GM12891 (cell line): Measurements from ENCODE around the gene ATP8A2.

Source experiments
- PAX5 ChIP-seq: IDR thresholded peaks from 2 replicates; pipeline ENCODE4 v1.6.1; 2011; ENCODE audit warnings: low read length, moderate library complexity, mild to moderate bottlenecking; ENCODE audit not compliant: insufficient read depth, severe bottlenecking
- POLR2A ChIP-seq: IDR thresholded peaks from 2 replicates; pipeline ENCODE4 v1.6.1; 2011; ENCODE audit warnings: low read depth, low read length, control low read depth
- POLR2AphosphoS5 ChIP-seq: IDR thresholded peaks from 2 replicates; pipeline ENCODE4 v1.6.1; 2011; ENCODE audit warnings: low read depth, low read length, control low read depth

GRCh38 chr13:25489238-25489637 lies 117.5 kb downstream of the ATP8A2 start:
- no peak for TF ChIP-seq PAX5
- TF ChIP-seq POLR2A = no peak
- no peak for TF ChIP-seq POLR2AphosphoS5
